Prostate gland (tissue), 2 donors: Measurements from ENCODE around the gene POLR1A.

Experiments used
- CTCF ChIP-seq, 4 experiments: fragments of 200-600 bp in 2 of 4; fragments of 450-650 bp in 2 of 4; sonication (generic) in 2 of 4; IDR thresholded peaks; 1 replicate in 3 of 4; 2 replicates in 1 of 4; pipeline ENCODE4 v1.5.1; 2016 to 2019; ENCODE audit warnings: antibody characterized with exemption in 4 of 4, mild to moderate bottlenecking in 2 of 4, moderate library complexity in 2 of 4
- POLR2A ChIP-seq: fragments of 450-650 bp; IDR thresholded peaks from one replicate; pipeline ENCODE4 v1.6.1; 2016; ENCODE audit warnings: antibody characterized with exemption, mild to moderate bottlenecking

- TF ChIP-seq POLR2A (no peak), CTCF (IDR thresholded peaks at IDR 0.05) (no peak)
Observed at GRCh38 chr2:86097913-86098312, 7.8 kb downstream of the POLR1A start.
